Stimulated activated CD8-positive, alpha-beta memory T cell treated with anti-CD3 and anti-CD28 coated beads, Interleukin-15, amount 100 ng/mL, for 24 hours (primary cell): ENCODE data around the gene OR9G1.
"Not testable (repeated sequence)": the region's sequence is repeated elsewhere in the genome, so short reads cannot be mapped to it uniquely, and the experiment has no call there.

Source experiments
- DNase-seq: peaks from one replicate; pipeline ENCODE4 v3.0.0-alpha.2; 2020; ENCODE audit warnings: low read depth

OR9G1 gene, protein sequence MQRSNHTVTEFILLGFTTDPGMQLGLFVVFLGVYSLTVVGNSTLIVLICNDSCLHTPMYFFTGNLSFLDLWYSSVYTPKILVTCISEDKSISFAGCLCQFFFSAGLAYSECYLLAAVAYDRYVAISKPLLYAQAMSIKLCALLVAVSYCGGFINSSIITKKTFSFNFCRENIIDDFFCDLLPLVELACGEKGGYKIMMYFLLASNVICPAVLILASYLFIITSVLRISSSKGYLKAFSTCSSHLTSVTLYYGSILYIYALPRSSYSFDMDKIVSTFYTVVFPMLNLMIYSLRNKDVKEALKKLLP

DNA sequence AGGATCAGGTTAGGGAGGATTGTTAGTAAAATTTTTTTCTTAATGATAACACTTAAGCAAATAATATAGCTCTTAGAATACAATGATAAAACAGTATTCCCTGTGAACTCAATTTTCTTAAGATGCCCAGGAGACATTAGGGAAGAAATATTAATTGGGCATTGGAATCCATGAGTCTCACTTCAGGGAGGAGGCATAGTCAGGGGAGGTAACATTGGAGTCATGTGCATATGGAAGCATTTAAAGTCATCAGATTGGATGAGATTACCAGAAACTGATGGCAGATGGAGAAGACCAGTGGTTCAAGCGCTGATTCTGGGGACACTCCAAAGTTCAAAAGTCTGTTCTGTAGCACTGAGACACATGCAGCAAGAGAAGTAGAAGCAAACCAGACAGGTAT lies at the start of gene OR9G1:
Gene OR9G1, plus strand, starts transcription at position 301 of the 400 bp plus-strand sequence. CDS start 1,293 bp downstream, outside the sequence.
- no peak for DNase-seq

DNA sequence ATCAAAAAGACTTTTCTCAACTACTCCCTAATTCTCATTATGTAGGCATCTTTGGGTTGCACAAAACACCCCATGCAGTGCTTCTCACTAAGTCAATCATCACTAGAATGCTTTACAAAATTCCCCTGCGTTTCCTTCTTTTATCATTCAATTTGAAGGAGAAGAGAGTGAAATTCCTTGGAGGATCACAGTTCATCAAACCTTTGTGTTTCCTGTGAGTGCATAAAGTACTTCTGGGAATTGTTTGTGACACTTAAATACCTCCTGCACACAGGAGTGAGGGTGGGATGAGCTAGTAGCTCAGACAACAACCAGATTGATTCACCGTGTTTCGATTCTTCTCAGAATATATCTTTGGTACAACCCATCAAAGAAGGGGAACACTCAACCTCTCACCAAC lies 39.1 kb upstream of the OR9G1 start:
- DNase-seq = no peak

DNA sequence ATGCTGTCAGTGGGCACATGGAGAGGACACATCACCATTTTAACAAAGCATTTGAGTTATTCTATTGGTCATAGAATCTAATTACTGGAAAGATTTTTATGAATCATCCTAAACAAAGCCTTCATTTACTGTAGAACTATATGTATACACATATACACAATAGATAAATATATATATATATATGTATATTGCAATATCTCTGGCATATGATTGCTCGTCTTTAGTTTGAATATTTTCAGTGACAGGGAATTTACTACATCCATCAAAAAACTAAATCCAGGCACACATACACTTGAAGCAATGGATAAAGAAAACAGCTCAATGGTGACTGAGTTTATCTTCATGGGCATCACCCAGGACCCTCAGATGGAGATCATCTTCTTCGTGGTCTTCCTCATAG lies 35.5 kb upstream of the OR9G1 start, which contains the start of gene OR5AR1:
Gene OR5AR1, plus strand, starts transcription at position 301 of the 400 bp plus-strand sequence. Its CDS starts 0 bp downstream, at position 301.
- DNase-seq = no peak

DNA sequence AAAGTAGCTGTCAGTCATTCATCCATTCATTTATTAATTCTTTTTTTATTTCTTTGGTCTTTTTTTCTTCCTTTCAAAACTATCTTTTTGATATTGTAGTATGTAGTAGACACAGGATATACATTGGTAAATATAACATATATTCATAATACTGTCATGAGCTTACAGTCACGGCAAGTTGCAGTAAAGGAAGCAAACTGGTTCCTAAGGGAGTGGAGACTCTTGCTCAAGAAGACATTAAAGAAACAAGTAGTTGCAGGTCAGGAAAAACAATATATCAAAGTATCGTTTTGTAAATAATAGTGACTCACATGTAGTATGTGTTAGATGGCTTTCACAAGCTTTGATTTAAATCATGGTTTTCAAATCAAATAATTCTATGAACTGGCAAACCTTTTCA lies 27.9 kb upstream of the OR9G1 start:
- no peak for DNase-seq

DNA sequence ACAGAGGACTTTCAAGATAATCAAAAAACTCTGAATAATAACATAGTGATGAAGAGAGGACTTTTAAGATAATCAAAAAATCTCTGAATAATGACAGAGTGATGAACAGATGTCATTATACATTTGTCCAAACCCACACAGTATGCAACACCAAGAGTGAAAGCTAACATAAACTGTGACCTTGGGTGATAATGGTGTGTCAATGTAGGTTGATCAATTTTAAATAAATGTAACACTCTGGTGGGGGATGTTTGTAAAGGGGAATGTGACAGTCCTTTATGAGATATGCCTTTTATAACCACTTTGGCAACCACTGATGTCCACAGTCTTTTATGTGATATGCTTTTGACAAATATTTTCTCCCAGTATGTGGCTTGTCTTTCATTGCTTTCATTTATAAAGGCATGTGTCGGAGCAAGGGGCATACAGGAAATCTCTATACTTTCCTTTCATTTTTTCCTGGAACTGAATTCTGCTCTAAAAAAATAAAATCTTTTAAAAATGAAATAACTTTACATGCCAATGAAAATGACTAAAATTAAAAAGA lies 10.3 kb upstream of the OR9G1 start:
- no peak for DNase-seq

DNA sequence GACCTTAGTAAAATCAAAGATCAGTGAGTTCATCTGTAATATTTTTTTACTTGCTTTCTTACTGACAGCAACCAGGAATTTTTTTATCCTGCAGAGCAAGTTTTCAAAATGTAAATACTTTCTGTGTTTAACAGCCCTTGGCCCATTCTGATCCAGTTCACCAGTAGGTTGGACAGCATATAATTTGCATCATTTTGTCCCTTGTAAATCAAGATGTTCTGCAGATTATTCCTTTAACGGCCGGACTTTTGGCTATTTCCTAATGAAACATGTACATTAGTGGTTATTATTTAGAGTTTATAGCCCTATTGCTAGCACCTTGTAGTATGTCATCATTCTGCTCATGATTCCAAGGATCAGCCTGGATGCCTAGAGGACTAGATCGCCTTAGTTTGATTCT lies 7.7 kb upstream of the OR9G1 start:
- DNase-seq = not testable (repeated sequence)

DNA sequence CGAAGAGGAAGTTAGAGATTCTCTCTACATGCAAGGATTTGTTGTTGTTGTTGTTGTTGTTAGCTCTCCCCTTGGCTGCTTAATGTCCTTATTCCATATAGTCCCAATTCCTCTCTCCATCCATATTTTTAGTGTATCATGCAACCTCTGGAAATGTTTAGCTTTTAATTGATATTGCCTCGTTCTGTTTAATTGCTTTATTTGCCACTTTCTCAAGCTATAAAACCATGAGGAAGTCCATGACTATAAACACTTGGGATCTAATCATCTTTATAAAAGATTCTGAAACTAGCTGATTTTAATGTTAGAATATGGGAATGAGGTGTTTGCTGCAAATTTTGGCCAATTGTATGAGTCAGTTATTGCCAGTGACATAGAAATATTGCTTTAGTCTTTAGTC lies 5.5 kb upstream of the OR9G1 start:
- DNase-seq = no peak

DNA sequence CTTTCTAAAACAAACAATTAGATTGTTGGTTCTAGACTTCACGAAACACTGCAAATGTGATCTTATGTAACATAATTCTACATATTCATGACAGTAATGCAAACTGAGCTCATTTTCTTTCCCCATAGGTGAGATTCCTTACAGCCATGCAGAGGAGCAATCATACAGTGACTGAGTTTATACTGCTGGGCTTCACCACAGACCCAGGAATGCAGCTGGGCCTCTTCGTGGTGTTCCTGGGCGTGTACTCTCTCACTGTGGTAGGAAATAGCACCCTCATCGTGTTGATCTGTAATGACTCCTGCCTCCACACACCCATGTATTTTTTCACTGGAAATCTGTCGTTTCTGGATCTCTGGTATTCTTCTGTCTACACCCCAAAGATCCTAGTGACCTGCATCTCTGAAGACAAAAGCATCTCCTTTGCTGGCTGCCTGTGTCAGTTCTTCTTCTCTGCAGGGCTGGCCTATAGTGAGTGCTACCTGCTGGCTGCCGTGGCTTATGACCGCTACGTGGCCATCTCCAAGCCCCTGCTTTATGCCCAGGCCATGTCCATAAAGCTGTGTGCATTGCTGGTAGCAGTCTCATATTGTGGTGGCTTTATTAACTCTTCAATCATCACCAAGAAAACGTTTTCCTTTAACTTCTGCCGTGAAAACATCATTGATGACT lies 1.5 kb downstream of the OR9G1 start:
- no peak for DNase-seq

DNA sequence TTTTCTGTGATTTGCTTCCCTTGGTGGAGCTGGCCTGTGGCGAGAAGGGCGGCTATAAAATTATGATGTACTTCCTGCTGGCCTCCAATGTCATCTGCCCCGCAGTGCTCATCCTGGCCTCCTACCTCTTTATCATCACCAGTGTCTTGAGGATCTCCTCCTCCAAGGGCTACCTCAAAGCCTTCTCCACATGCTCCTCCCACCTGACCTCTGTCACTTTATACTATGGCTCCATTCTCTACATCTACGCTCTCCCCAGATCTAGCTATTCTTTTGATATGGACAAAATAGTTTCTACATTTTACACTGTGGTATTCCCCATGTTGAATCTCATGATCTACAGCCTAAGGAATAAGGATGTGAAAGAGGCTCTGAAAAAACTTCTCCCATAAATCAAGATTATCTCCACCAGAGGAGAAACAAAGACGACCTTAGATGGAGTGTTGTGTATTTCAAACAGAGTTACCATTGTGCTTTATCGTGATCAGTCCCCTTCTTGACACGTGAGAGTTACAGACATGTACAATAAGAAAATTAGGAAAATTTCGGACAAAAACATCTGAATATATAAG lies 2.1 kb downstream of the OR9G1 start:
- DNase-seq = no peak

DNA sequence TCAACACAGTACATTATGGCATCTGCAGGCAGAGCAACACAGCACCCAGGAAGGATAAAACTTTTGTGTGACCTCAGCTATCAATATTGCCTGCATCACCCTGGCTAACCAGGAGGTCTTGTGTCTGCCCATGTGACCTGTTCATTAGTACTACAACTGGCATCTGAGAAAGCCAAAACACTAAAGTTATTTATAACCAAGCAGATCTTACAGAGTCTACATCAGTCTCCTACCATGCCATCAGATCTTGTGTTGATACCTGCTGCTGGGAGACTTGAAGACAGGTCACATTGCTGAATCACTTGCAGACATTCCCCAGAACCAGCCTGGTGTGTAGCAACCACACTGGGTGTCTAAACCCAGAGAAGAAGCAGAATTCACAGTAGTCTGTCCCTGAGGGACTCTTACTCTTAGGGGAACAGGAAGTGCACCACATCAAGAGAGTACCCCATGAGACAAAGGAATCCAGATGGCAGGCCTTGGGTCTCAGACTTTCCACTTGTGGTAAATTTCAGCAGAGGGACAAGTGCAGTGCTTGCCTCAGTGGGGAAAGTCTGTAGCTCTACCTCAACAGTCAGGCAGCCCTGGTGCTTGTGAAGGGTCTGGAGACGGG lies 7.0 kb downstream of the OR9G1 start:
- no peak for DNase-seq

DNA sequence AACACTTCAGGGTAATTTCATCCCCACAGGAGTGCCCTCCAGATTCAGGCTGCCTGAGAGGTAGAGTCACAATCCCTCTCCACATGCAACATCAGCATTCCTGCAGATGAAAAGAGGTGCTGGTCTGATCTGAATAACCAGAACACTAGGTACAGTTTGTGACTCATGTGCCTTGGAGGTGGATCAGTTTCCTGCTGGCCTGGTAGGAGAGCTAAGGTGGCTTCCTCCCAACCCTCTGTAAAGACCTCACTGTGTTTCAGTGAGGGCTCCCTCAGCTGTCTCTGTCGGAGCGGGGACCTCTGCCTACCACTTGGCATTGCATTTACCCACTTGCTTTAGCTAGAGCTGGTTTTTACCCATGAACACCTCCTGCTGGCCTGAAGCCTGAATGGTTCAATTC lies 7.6 kb downstream of the OR9G1 start:
- no peak for DNase-seq

DNA sequence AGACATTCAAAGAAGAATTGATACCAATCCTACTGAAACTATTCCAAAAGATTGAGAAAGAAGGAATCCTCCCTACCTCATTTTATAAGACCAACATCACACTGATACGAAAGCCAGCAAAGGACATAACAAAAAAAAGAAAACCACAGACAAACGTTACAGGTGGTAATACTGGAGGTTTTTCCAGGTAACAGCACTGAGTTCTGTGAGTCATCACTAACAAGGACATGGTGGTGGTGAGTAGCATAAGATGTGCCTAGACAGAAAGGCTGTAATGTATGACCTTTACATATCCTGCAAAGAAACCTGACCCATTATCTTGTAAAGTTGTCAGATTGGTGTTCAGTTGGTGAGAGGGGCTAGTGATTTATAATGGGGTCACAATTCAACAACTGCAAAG lies 15.3 kb downstream of the OR9G1 start:
- DNase-seq = no peak

DNA sequence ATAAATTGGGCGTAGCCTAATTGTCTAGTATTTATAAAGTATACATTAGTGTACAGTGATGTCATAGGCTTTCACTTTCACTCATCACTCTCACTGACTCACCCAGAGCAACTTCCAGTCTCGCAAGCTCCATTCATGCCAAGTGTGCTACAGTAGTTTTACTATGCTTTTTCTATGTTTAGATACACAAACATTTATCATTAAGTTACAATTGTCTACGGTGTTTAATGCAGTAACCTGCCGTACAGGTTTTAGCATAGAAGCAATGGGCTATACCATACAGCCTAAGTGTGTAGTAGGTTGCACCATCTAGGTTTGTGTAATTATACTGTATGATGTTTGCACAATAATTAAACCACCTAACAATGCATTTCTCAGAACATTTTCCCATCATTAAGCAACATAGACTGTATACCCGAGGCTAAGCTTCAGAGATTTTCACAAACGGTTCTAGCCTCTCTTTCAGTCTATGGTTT lies 17.5 kb downstream of the OR9G1 start:
- no peak for DNase-seq

DNA sequence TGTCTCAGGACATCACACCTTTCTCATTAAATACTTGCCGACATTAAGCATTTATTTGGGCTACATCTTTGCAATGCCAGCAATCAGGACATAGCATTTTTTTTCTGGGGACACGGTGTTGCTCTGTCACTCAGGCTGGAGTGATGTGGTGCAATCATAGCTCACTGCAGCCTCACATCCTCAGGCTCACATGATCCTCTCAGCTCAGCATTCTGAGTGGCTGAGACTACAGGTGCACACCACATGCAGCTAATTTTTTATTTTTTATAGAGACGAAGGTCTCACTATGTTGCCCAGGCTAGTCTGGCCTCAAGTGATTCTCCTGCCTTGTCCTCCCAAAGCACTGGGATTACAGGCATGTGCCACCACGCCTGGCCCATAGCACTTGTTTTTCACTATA lies 21.6 kb downstream of the OR9G1 start:
- no peak for DNase-seq

DNA sequence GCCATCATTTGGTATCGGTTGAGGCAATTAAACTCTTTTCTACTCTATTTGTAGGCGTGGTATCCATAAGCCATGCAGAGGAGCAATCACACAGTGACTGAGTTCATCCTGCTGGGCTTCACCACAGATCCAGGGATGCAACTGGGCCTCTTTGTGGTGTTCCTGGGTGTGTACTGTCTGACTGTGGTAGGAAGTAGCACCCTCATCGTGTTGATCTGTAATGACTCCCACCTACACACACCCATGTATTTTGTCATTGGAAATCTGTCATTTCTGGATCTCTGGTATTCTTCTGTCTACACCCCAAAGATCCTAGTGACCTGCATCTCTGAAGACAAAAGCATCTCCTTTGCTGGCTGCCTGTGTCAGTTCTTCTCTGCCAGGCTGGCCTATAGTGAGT lies 41.2 kb downstream of the OR9G1 start:
- no peak for DNase-seq

DNA sequence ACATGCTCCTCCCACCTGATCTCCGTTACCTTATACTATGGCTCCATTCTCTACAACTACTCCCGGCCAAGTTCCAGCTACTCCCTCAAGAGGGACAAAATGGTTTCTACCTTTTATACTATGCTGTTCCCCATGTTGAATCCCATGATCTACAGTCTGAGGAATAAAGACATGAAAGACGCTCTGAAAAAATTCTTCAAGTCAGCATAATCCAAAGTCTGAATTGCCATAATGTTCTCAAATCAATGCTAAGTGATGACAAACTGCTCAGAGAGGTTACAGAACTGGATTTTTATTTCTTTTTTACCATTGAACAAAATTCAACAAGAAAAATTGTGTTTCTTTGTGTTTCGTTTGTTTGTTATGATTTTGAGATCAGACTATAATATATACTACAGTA lies 42.0 kb downstream of the OR9G1 start:
- DNase-seq = no peak

DNA sequence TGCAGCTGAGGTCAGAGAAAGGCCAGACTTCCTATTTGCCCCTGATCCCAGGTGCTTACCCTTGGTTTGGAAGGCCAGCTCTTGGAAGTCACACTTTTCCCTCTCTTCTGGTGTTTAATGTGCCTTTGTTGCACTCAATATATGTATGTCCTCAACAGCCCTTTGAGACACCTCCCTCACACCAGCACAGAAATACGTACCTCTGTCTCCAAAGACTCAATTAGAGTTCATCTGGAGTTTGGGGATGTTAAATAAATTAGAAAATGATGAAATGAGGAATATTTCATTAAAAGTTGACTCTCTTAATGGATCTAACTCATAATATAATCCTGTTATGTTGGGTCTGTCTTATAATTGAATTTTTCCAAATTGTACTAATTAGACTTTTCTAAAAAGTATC lies 49.7 kb downstream of the OR9G1 start, which contains the start of gene OR9G4:
Gene OR9G4, minus strand, starts transcription at position 101 of the 400 bp plus-strand sequence. CDS start 4,931 bp downstream, outside the sequence.
- no peak for DNase-seq

DNA sequence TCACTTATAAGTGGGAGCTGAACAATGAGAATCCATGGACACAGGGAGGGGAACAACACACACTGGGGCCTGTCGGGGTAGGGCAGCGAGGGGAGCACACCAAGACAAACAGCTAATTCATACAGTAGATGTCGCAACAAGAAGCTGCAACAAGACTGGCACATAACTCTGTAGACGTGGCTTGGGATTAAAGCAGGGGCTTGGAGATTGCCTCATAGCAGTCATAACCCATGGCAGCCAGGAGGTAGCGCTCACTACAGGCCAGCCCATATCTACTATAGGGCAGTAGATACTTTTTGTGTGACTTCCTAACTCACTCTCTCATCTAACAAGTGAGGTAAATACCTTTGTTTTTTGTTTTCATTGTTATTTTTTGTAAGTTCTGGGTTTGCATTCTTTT lies 51.3 kb downstream of the OR9G1 start:
- DNase-seq = no peak

DNA sequence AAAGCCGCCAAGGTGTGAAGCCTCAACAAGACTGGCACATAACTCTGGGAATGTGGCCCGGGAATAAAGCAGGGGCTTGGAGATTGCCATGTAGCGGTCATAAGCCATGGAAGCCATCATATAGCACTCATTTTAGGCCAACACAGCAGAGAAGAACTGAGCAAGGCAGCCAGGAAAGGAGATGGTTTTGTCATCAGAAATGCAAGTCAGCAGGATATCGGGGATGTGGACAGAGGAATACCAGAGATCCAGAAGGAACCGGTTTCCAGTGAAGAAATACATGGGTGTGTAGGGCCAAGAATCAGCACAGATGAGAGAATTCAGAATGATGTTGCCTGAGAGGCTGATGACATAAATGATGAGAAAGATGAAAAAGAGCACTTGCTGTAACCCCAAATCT lies 52.6 kb downstream of the OR9G1 start:
- no peak for DNase-seq
